IMR-90 (cell line): ENCODE data around the gene TMEM26. TPM values are rescaled to one million over a fixed set of nuclear protein-coding genes. Genes with fewer than 3 reads are reported as not detected.

Source experiments
- ATAC-seq: fragments of 200-7000 bp; cut with Tn5 transposase; 2 replicates; pipeline ENCODE4 v1.9.1; 2020; ENCODE audit warnings: low read depth, mild to moderate bottlenecking, moderate library complexity
- BruUV-seq: library from RNA; stranded (reverse); fragments of 400-500 nt; replicated peaks from 2 replicates; lab custom pipeline; 2021; lab: Mats Ljungman, UMichigan
- CTCF ChIA-PET: fragments of 300-600 bp; formaldehyde crosslinking; extraction: SDS; loops from one replicate; lab custom pipeline; 2021; ENCODE audit warnings: antibody characterized with exemption; lab: Yijun Ruan, JAX
- POLR2A ChIA-PET: fragments of 300-600 bp; sonication (Branson Sonifier 250); formaldehyde crosslinking; loops from one replicate; lab custom pipeline; 2022; ENCODE audit warnings: antibody characterized with exemption; ENCODE audit not compliant: unreplicated experiment; lab: Charles Lee
- DNase-seq: peaks from one replicate; pipeline ENCODE4 v3.0.0; 2013
- H2AFZ ChIP-seq: replicated peaks from 2 replicates; pipeline ENCODE3; 2013; ENCODE audit warnings: low read length, mild to moderate bottlenecking; ENCODE audit not compliant: poor library complexity
- H2AK5ac ChIP-seq: 2 replicates; pipeline ENCODE4 v1.6.1; 2013; ENCODE audit warnings: low read depth, low read length, inconsistent platforms
- H2AK9ac ChIP-seq: replicated peaks from 2 replicates; pipeline ENCODE3; 2013; ENCODE audit warnings: mild to moderate bottlenecking, low read depth, low read length, moderate library complexity; ENCODE audit not compliant: poor library complexity
- H2BK120ac ChIP-seq: 2 replicates; pipeline ENCODE4 v1.6.1; 2013; ENCODE audit warnings: low read depth, low read length, inconsistent platforms
- H2BK15ac ChIP-seq: 3 replicates; pipeline ENCODE4 v1.6.1; 2013; ENCODE audit warnings: low read depth, low read length, inconsistent platforms
- H2BK20ac ChIP-seq: 2 replicates; pipeline ENCODE4 v1.6.1; 2013; ENCODE audit warnings: low read depth, mild to moderate bottlenecking, inconsistent platforms, low read length, moderate library complexity
- H2BK5ac ChIP-seq: 2 replicates; pipeline ENCODE4 v1.6.1; 2013; ENCODE audit warnings: mild to moderate bottlenecking, low read depth, low read length, inconsistent platforms; ENCODE audit not compliant: poor library complexity, severe bottlenecking
- H3K14ac ChIP-seq: replicated peaks from 2 replicates; pipeline ENCODE4 v1.6.1; 2013; ENCODE audit warnings: low read depth, low read length, inconsistent platforms
- H3K18ac ChIP-seq: 2 replicates; pipeline ENCODE4 v1.6.1; 2013; ENCODE audit warnings: low read depth, low read length, control low read depth
- H3K23ac ChIP-seq: 2 replicates; pipeline ENCODE4 v1.6.1; 2013; ENCODE audit warnings: low read depth, low read length, inconsistent platforms
- H3K27ac ChIP-seq: 2 replicates; pipeline ENCODE4 v1.5.1; 2013; ENCODE audit warnings: mild to moderate bottlenecking, control low read depth, low read length; ENCODE audit not compliant: insufficient read depth
- H3K27me3 ChIP-seq: 2 replicates; pipeline ENCODE4 v1.6.1; 2013; ENCODE audit warnings: low read length; ENCODE audit not compliant: control insufficient read depth, insufficient read depth
- H3K36me3 ChIP-seq: 2 replicates; pipeline ENCODE4 v1.6.1; 2013; ENCODE audit warnings: low read length, mixed read lengths; ENCODE audit not compliant: control insufficient read depth, insufficient read depth
- H3K4ac ChIP-seq: 2 replicates; pipeline ENCODE4 v1.6.1; 2013; ENCODE audit warnings: low read depth, low read length, inconsistent platforms
- H3K4me1 ChIP-seq: 2 replicates; pipeline ENCODE4 v1.6.1; 2013; ENCODE audit warnings: low read length, mixed read lengths; ENCODE audit not compliant: control insufficient read depth, insufficient read depth
- H3K4me2 ChIP-seq: 2 replicates; pipeline ENCODE4 v1.6.1; 2013; ENCODE audit warnings: low read depth, mild to moderate bottlenecking, control low read depth, low read length, moderate library complexity
- H3K4me3 ChIP-seq: 2 replicates; pipeline ENCODE4 v1.5.1; 2013; ENCODE audit warnings: low read depth, mild to moderate bottlenecking, control low read depth, low read length, moderate library complexity; ENCODE audit not compliant: insufficient read depth
- H3K56ac ChIP-seq: 2 replicates; pipeline ENCODE4 v1.6.1; 2013; ENCODE audit warnings: low read length, inconsistent platforms; ENCODE audit not compliant: insufficient read depth; ENCODE audit errors: extremely low read depth
- H3K79me1 ChIP-seq, 2 experiments: 2 replicates each; pipeline ENCODE4 v1.6.1; 2013; ENCODE audit warnings: low read length in 2 of 2, inconsistent platforms in 1 of 2, low read depth in 1 of 2
- H3K9ac ChIP-seq: 2 replicates; pipeline ENCODE4 v1.6.1; 2013; ENCODE audit warnings: low read depth, low read length, control low read depth
- H3K9me1 ChIP-seq: 2 replicates; pipeline ENCODE4 v1.6.1; 2013; ENCODE audit warnings: low read length, inconsistent platforms; ENCODE audit not compliant: insufficient read depth
- H3K9me3 ChIP-seq: 2 replicates; pipeline ENCODE4 v1.6.1; 2013; ENCODE audit warnings: low read length; ENCODE audit not compliant: control insufficient read depth, insufficient read depth
- H4K20me1 ChIP-seq: 2 replicates; pipeline ENCODE4 v1.6.1; 2013; ENCODE audit warnings: low read length, inconsistent platforms; ENCODE audit not compliant: insufficient read depth
- H4K5ac ChIP-seq: 2 replicates; pipeline ENCODE4 v1.6.1; 2013; ENCODE audit warnings: mild to moderate bottlenecking, low read depth, low read length, control low read depth
- H4K8ac ChIP-seq, 2 experiments: 2 replicates each; pipeline ENCODE4 v1.6.1; 2013; ENCODE audit warnings: low read depth in 2 of 2, low read length in 2 of 2, control low read depth in 1 of 2, inconsistent platforms in 1 of 2
- H4K91ac ChIP-seq: 2 replicates; pipeline ENCODE4 v1.6.1; 2013; ENCODE audit warnings: low read depth, low read length, inconsistent platforms; ENCODE audit not compliant: insufficient read depth
- BHLHE40 ChIP-seq: fragments of 150-350 bp; IDR thresholded peaks from 2 replicates; pipeline ENCODE4 v1.6.1; 2016; ENCODE audit warnings: mild to moderate bottlenecking, low read depth, low read length
- CEBPB ChIP-seq: IDR thresholded peaks from 2 replicates; pipeline ENCODE4 v1.6.1; 2012; ENCODE audit warnings: low read depth, low read length, improper control_type of control experiment
- CHD1 ChIP-seq: IDR thresholded peaks from 2 replicates; pipeline ENCODE4 v1.6.1; 2012; ENCODE audit warnings: low read depth, low read length, improper control_type of control experiment
- CTCF ChIP-seq: conservative IDR thresholded peaks from 2 replicates; pipeline ENCODE4 v1.5.1; 2012; ENCODE audit warnings: mild to moderate bottlenecking, low read depth, low read length, improper control_type of control experiment
- ELK1 ChIP-seq: fragments of 150-350 bp; IDR thresholded peaks from 2 replicates; pipeline ENCODE4 v1.6.1; 2016; ENCODE audit warnings: low read depth, mild to moderate bottlenecking, low read length, moderate library complexity, borderline replicate concordance
- FOS ChIP-seq: fragments of 150-350 bp; IDR thresholded peaks from 2 replicates; pipeline ENCODE4 v1.6.1; 2016; ENCODE audit warnings: low read depth, low read length
- MAFK ChIP-seq: IDR thresholded peaks from 2 replicates; pipeline ENCODE4 v1.6.1; 2012; ENCODE audit warnings: low read depth, low read length, improper control_type of control experiment
- MAZ ChIP-seq: IDR thresholded peaks from 2 replicates; pipeline ENCODE4 v1.6.1; 2012; ENCODE audit warnings: low read depth, mild to moderate bottlenecking, low read length, improper control_type of control experiment, moderate library complexity, borderline replicate concordance
- MXI1 ChIP-seq: IDR thresholded peaks from 2 replicates; pipeline ENCODE4 v1.6.1; 2012; ENCODE audit warnings: low read depth, mild to moderate bottlenecking, low read length, moderate library complexity, borderline replicate concordance
- NFE2L2 ChIP-seq: fragments of 150-350 bp; IDR thresholded peaks from 2 replicates; pipeline ENCODE4 v1.6.1; 2016; ENCODE audit warnings: low read depth, mild to moderate bottlenecking, low read length
- POLR2A ChIP-seq: IDR thresholded peaks from 2 replicates; pipeline ENCODE4 v1.6.1; 2012; ENCODE audit warnings: mild to moderate bottlenecking, low read depth, low read length
- RAD21 ChIP-seq: IDR thresholded peaks from 2 replicates; pipeline ENCODE4 v1.6.1; 2012; ENCODE audit warnings: low read length, improper control_type of control experiment
- RCOR1 ChIP-seq: IDR thresholded peaks from 2 replicates; pipeline ENCODE4 v1.6.1; 2012; ENCODE audit warnings: mild to moderate bottlenecking, low read length, improper control_type of control experiment; ENCODE audit not compliant: insufficient replicate concordance
- RFX5 ChIP-seq: IDR thresholded peaks from 2 replicates; pipeline ENCODE4 v1.8.0; 2012; ENCODE audit warnings: low read depth, mild to moderate bottlenecking, low read length, moderate library complexity
- SMC3 ChIP-seq: fragments of 150-350 bp; IDR thresholded peaks from 2 replicates; pipeline ENCODE4 v1.6.1; 2016; ENCODE audit warnings: low read depth, mild to moderate bottlenecking, antibody characterized with exemption, low read length, moderate library complexity
- USF2 ChIP-seq: fragments of 150-350 bp; IDR thresholded peaks from 2 replicates; pipeline ENCODE4 v1.6.1; 2017; ENCODE audit warnings: mild to moderate bottlenecking, antibody characterized with exemption, low read length, low read depth
- WGBS, 2 experiments: methylation state at CpG; one replicate each; pipeline versions ENCODE4 v1.1.5 to v1.1.7; 2013; ENCODE audit warnings: missing lambda C conversion rate in 2 of 2; ENCODE audit not compliant: insufficient read length in 1 of 2; ENCODE audit errors: extremely low coverage in 2 of 2; 5-methylcytosine and 5-hydroxymethylcytosine counted together
- dilution Hi-C: fragments of 300-500 bp; cut with HindIII; formaldehyde crosslinking; loops from one replicate; pipeline ENCODE4 v1.14.3; 2018; ENCODE audit warnings: low sequenced_read_pairs; ENCODE audit not compliant: unreplicated experiment
- in situ Hi-C: fragments of 300-500 bp; cut with MboI; formaldehyde crosslinking; loops from 3 replicates; pipeline ENCODE4 v1.14.3; 2019; ENCODE audit warnings: low sequenced_read_pairs, inconsistent platforms, mixed read lengths
- intact Hi-C: fragments of 100-400 bp; cut with micrococcal nuclease; formaldehyde crosslinking; loops from 2 replicates; pipeline ENCODE4 v1.10.0; 2022
- polyA plus RNA-seq, 3 experiments: library from polyadenylated mRNA; depleted of rRNA; stranded (reverse); fragments of >200 nt; gene quantifications; 2 replicates each; pipeline ENCODE4 v1.2.3, GENCODE V29; 2012; ENCODE audit warnings: low replicate concordance in 1 of 3
- total RNA-seq: library from RNA; depleted of rRNA; stranded (reverse); fragments of >200 nt; gene quantifications from 2 replicates; pipeline ENCODE4 v1.2.3, GENCODE V29; 2012

The TMEM26 gene
- total and polyA plus RNA-seq, 2 of the 4 experiments (the other 2 are of a cell fraction): 0.22 to 0.36 TPM

GRCh38 chr10:61476529-61476928 is 23.3 kb upstream of the TMEM26 start:
- H3K27me3 ChIP-seq: no peaks in the 10 kb centered on the region
- WGBS, 2 experiments: no CpG with 5 or more reads among the region's 1 CpG
- in situ Hi-C loops (no loop called here), intact Hi-C loops (no loop called here), dilution Hi-C loops (no loop called here)
- no peak overlapping the region for H3K27ac ChIP-seq
- H2BK120ac ChIP-seq: no peak overlapping the region
- no peaks in the 10 kb centered on the region for H3K36me3 ChIP-seq
- H2BK15ac ChIP-seq: no peak overlapping the region
- no peaks in the 10 kb centered on the region for H3K79me1 ChIP-seq
- H2BK20ac ChIP-seq: no peak overlapping the region
- H4K5ac ChIP-seq: no peak overlapping the region
- POLR2A ChIA-PET: no interaction called here
- no peak overlapping the region for H3K4me2 ChIP-seq
- no peak overlapping the region for H3K4ac ChIP-seq
- H3K14ac ChIP-seq: no peak overlapping the region
- no peak overlapping the region for H4K91ac ChIP-seq
- ATAC-seq (no peak), DNase-seq (no peak)
- H2AFZ ChIP-seq: no peak overlapping the region
- H3K9me3 ChIP-seq: no peaks in the 10 kb centered on the region
- H4K8ac ChIP-seq: no peak overlapping the region
- H3K9me1 ChIP-seq: no peaks in the 10 kb centered on the region
- no peak overlapping the region for H3K18ac ChIP-seq
- H3K56ac ChIP-seq: no peak overlapping the region
- H2BK5ac ChIP-seq: no peak overlapping the region
- no peak overlapping the region for H3K9ac ChIP-seq
- TF ChIP-seq SMC3 (no peak), MAZ (no peak), RAD21 (no peak), CEBPB (no peak), CHD1 (no peak), MXI1 (no peak), RCOR1 (no peak), CTCF (no peak), POLR2A (no peak), RFX5 (no peak), FOS (no peak), USF2 (no peak), MAFK (no peak), BHLHE40 (no peak), ELK1 (no peak), NFE2L2 (no peak)
- H3K4me3 ChIP-seq: no peak overlapping the region
- H2AK9ac ChIP-seq: no peak overlapping the region
- no TSS peak for BruUV-seq
- H4K20me1 ChIP-seq: no peaks in the 10 kb centered on the region
- CTCF ChIA-PET: no interaction called here
- no peak overlapping the region for H2AK5ac ChIP-seq
- H3K23ac ChIP-seq: no peak overlapping the region
- peaks cover 2% of the 10 kb centered on the region; the same call in 1 of the 2 replicates for H3K4me1 ChIP-seq
